HG03432 (cell line): Measurements from ENCODE around the gene ACIN1.
"Not testable (repeated sequence)": the region's sequence is repeated elsewhere in the genome, so short reads cannot be mapped to it uniquely, and the experiment has no call there.

ENCODE experiments used
- ATAC-seq: cut with Tn5 transposase; IDR thresholded peaks from one replicate; pipeline ENCODE4 v1.9.1; 2021; ENCODE audit warnings: mild to moderate bottlenecking, moderate library complexity; ENCODE audit not compliant: unreplicated experiment

Gene ACIN1

GRCh38 chr14:23123419-23123818 is 28.5 kb upstream of the ACIN1 start:
- no peak for ATAC-seq

- ATAC-seq: no peak
Measured at GRCh38 chr14:23122086-23122485, 27.1 kb upstream of the ACIN1 start.

GRCh38 chr14:23121361-23121771 is 26.4 kb upstream of the ACIN1 start:
- ATAC-seq: peak; percentile 50

- ATAC-seq: peak; percentile 81
Measured at GRCh38 chr14:23120541-23121251, 25.8 kb upstream of the ACIN1 start.

- no peak for ATAC-seq
Measured at GRCh38 chr14:23119363-23120327, 24.7 kb upstream of the ACIN1 start.

GRCh38 chr14:23118506-23119362 is 23.8 kb upstream of the ACIN1 start, which contains the start of gene CEBPE:
Gene CEBPE (minus strand): TSS chr14:23119255. CDS start chr14:23119091, 164 bp downstream.
- no peak for ATAC-seq

GRCh38 chr14:23117371-23118020 is 22.6 kb upstream of the ACIN1 start:
- ATAC-seq: no peak

GRCh38 chr14:23115918-23116317 is 21.0 kb upstream of the ACIN1 start:
- ATAC-seq: no peak

GRCh38 chr14:23115039-23115731 is 20.2 kb upstream of the ACIN1 start:
- ATAC-seq: no peak

- no peak for ATAC-seq
Measured at GRCh38 chr14:23114669-23115038, 19.7 kb upstream of the ACIN1 start.

GRCh38 chr14:23114120-23114458 is 19.2 kb upstream of the ACIN1 start:
- no peak for ATAC-seq

- no peak for ATAC-seq
Measured at GRCh38 chr14:23113431-23114119, 18.6 kb upstream of the ACIN1 start.

GRCh38 chr14:23112359-23113178 is 17.6 kb upstream of the ACIN1 start:
- ATAC-seq: no peak

GRCh38 chr14:23110579-23111365 is 15.8 kb upstream of the ACIN1 start:
- no peak for ATAC-seq

- ATAC-seq: no peak
Measured at GRCh38 chr14:23109769-23110168, 14.8 kb upstream of the ACIN1 start.

GRCh38 chr14:23108169-23108568 is 13.2 kb upstream of the ACIN1 start:
- ATAC-seq: not testable (repeated sequence)

GRCh38 chr14:23107620-23108019 is 12.7 kb upstream of the ACIN1 start:
- ATAC-seq: not testable (repeated sequence)

- ATAC-seq: no peak
Measured at GRCh38 chr14:23106747-23107045, 11.8 kb upstream of the ACIN1 start.
